Small intestine (tissue), 7 donors: ENCODE results near the gene TMA7. TPM values are rescaled to one million over a fixed set of nuclear protein-coding genes. Genes with fewer than 3 reads are reported as not detected.

ENCODE experiments used
- DNase-seq, 2 donors: peaks; one replicate each; pipeline versions ENCODE4 v3.0.0 to v3.0.0-alpha.2; 2013
- FAIRE-seq: peaks from 2 replicates; lab custom pipeline; 2012; peaks lifted over from hg19 to GRCh38; lab: Jason Lieb, UNC
- H3K27ac ChIP-seq, 3 donors: one replicate each; pipeline ENCODE4 v1.5.1; 2013; ENCODE audit warnings: low read length in 2 of 3, mild to moderate bottlenecking in 2 of 3, control low read depth in 1 of 3, inconsistent platforms in 1 of 3, low read depth in 1 of 3, moderate library complexity in 1 of 3
- H3K27me3 ChIP-seq, 3 donors: one replicate each; pipeline ENCODE4 v1.6.1; 2013; ENCODE audit warnings: low read length in 3 of 3, inconsistent platforms in 1 of 3; ENCODE audit not compliant: control insufficient read depth in 3 of 3, insufficient read depth in 3 of 3
- H3K36me3 ChIP-seq, 3 donors: one replicate each; pipeline ENCODE4 v1.6.1; 2013; ENCODE audit warnings: low read length in 3 of 3, inconsistent platforms in 1 of 3, low read depth in 1 of 3, mild to moderate bottlenecking in 1 of 3, moderate library complexity in 1 of 3; ENCODE audit not compliant: control insufficient read depth in 3 of 3, insufficient read depth in 2 of 3
- H3K4me1 ChIP-seq, 3 donors: one replicate each; pipeline ENCODE4 v1.6.1; 2013; ENCODE audit warnings: low read length in 2 of 3, inconsistent platforms in 1 of 3, low read depth in 1 of 3, mild to moderate bottlenecking in 1 of 3, moderate library complexity in 1 of 3; ENCODE audit not compliant: control insufficient read depth in 3 of 3, insufficient read depth in 2 of 3
- H3K4me3 ChIP-seq, 3 donors: one replicate each; pipeline ENCODE4 v1.5.1; 2013; ENCODE audit warnings: low read length in 3 of 3, control low read depth in 1 of 3, inconsistent platforms in 1 of 3, low read depth in 1 of 3, mild to moderate bottlenecking in 1 of 3, moderate library complexity in 1 of 3
- H3K9me3 ChIP-seq, 2 donors: one replicate each; pipeline ENCODE4 v1.6.1; 2013; ENCODE audit warnings: low read depth in 1 of 2, low read length in 1 of 2; ENCODE audit not compliant: control insufficient read depth in 2 of 2, insufficient read depth in 1 of 2
- WGBS, 3 donors: extraction: QIAGEN DNeasy Blood & Tissue Kit; methylation state at CpG; one replicate each; pipeline ENCODE4 v1.1.7; 2013; 5-methylcytosine and 5-hydroxymethylcytosine counted together
- polyA plus RNA-seq, 4 donors: library from polyadenylated mRNA; stranded (reverse) in 3 of 4; unstranded in 1 of 4; fragments of 200-250 nt in 3 of 4; fragments of 120-200 nt in 1 of 4; gene quantifications; one replicate each; pipeline versions ENCODE4 v1.2.1 to v1.2.3, GENCODE V29; 2013
- donor health status: healthy with polysubstance abuse.
- donor health status: control.
- donor health status: control.
- donor health status: Bipolar disorder and iron deficiency.
- donor health status: healthy.

TMA7 gene
- polyA plus RNA-seq, 4 donors, result 292 to 744 (median 524) TPM

DNA sequence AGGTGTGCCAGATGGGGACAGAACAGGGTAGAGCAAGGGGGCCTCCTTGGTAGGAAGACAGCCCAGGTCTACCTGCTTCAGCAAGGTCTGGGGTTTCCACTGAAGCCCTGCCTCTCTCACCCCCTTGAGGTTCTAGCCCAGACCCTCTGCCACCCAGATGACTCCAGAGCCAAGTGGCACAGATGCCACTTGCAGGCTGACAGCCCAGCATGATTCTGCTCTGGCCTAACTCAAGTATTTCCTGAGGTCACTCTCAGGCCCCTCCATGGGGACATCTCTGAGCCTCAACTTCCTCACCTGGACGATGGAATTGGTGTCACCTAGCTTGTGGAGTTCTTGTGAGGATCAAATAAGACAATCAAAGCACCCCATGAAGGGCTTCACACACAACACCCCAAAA is 34.1 kb upstream of the TMA7 start:
- Histone ChIP-seq H3K27me3 (no peaks in the 10 kb centered on the region), H3K36me3 (peaks cover 0 to 91% (median 12%) of the 10 kb centered on the region in 3 donors), H3K4me3 (no peak overlapping the region), H3K9me3 (no peaks in the 10 kb centered on the region), H3K4me1 (no peaks in the 10 kb centered on the region), H3K27ac (no peak overlapping the region)
- FAIRE-seq (no peak), DNase-seq (no peak)
- 54 to 80% (median 63%) methylated on average over 1 of the region's 1 CpG for WGBS, 3 donors

DNA sequence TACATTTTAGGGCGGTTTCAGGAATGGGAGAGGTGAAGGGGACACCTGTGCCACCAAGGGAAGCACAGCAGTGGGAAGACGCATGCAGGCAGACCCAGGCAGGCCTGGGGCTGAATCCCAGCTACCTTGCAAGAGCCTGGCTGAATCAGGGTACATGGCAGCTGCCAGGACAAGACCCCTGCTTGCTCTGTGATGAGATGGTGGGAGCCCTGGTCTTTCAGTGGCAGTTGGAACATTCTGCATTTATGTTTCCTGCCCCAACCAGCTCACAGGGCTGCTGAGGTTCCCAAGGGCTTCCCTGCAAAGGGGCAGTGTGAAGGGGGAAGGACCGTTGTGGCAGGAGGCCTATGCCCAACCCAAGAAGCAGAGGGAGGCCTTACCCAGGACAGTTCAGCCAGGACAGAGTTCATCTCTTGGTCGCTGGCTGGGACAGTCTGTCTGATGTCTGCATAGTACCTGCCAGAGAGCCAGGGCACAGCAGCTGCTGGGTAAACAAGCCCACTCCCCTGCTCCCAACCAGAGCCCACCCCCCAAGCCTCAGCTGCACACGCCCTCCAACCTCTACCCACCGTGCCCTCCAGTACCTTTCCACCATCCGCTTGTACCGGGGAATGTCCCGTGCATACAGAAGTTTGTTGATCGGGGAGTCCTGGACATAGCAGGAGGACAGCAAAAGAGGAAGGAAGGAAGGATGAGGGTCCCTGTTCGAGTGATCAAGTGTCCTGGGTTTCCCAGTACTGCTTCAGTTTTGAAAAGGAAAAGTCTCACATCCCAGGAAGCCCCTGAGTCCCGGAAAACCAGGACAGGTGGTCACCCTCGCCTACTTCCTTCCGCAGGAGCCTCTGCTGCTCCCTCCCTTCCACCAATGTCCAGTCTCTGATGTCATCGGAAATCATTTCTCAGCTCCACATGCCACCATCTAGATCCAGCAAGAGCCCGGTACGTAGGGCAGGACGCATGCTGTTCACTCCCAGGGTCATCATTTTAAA is 33.3 kb upstream of the TMA7 start:
- Histone ChIP-seq H3K27me3 (no peaks in the 10 kb centered on the region), H3K4me1 (no peaks in the 10 kb centered on the region), H3K27ac (no peak overlapping the region), H3K36me3 (peaks cover 0 to 95% (median 16%) of the 10 kb centered on the region in 3 donors), H3K9me3 (no peaks in the 10 kb centered on the region), H3K4me3 (no peak overlapping the region)
- 84 to 88% (median 86%) methylated on average over 18 of the region's 18 CpGs for WGBS, 3 donors
- FAIRE-seq (no peak), DNase-seq (no peak)

DNA sequence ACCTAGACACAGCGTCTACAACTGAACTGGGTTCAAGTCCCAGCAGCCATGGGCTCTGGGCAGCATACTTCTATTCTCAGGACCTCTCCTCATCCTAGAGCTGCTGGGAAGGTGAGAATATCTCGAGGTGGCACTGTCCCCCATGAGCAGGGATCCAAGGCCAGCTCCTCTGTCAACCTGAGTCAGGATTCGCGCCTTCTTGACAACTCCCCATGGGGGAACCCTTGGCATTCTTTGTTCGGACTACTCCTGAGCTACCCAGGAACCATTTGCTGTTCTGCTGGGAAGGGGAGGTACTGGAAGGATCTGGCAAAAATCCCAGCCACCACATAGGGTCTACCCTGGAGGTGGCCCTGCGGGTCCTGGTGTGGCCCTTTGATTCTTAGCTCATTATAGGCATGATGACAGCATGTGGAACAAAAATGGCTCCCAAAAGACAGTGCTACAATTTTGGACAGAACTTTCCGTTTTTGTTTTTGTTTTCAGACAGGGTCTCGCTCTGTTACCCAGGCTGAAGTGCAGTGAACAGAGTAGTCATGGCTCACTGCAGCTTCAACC is 32.4 kb upstream of the TMA7 start:
- FAIRE-seq, result no peak
- Histone ChIP-seq H3K4me3 (no peak overlapping the region), H3K9me3 (no peaks in the 10 kb centered on the region), H3K27me3 (no peaks in the 10 kb centered on the region), H3K4me1 (no peaks in the 10 kb centered on the region), H3K36me3 (peaks cover 0 to 98% (median 21%) of the 10 kb centered on the region in 3 donors), H3K27ac (no peak overlapping the region)
- 84 to 91% (median 88%) methylated on average over 8 of the region's 8 CpGs for WGBS, 3 donors
- no peak for DNase-seq

- Histone ChIP-seq H3K36me3 (peaks cover 0 to 98% (median 20%) of the 10 kb centered on the region in 3 donors), H3K9me3 (no peaks in the 10 kb centered on the region), H3K4me3 (no peak overlapping the region), H3K4me1 (no peaks in the 10 kb centered on the region), H3K27ac (no peak overlapping the region), H3K27me3 (no peaks in the 10 kb centered on the region)
- DNase-seq, result no peak
- no peak for FAIRE-seq
- 85 to 91% (median 85%) methylated on average over 4 of the region's 4 CpGs for WGBS, 3 donors
These were observed 31.2 kb upstream of the TMA7 start for GRCh38 chr3:48408823-48409281.

DNA sequence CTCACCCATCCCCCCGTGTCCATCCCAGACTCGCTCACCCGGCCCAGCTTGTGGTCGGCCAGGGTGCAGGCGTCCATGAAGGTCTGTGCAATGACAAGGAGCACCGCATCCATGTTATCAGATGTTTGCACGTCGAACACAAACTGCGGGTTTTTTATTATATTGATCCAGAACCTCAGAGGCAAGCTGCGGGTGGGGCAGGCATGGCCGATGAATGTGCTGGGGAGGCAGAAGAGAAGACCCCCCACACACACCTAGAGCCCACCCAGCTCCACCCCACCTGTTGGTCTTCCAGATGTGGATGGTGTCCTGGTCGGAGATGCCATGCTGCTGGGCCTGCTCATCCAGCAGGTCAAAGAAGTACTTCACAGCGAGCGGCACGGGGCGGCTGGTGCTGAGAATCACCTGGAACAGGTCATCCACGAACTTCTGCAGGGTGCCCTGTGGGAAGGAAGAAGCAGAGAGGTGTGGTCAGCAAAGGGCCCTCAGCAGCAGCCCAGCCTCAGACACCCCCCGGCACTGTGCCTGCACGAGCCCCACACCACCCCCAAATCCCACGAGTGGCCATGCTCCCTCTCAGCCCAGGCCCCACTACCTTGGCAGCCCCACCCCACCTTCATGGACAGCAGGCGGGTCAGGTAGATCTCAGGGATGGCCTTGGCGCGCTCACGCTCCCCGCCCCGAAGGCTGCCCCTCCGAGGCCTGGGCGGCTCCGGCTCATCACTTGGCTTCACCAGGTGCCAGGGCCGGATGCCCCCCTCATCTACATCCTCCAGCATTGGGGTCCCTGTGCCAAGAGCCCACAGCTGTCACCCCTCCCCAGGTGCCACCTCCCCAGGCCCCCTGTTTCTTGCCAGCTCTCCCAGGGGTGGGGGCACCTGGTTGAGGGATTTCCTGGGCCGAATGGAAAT is 30.5 kb upstream of the TMA7 start:
- FAIRE-seq (no peak), DNase-seq (no peak)
- no peaks in the 10 kb centered on the region for H3K27me3 ChIP-seq
- no peaks in the 10 kb centered on the region for H3K4me1 ChIP-seq
- no peak overlapping the region for H3K27ac ChIP-seq
- no peak overlapping the region for H3K4me3 ChIP-seq
- peaks cover under 1 to 98% (median 17%) of the 10 kb centered on the region in 3 donors for H3K36me3 ChIP-seq
- WGBS, 3 donors, result 90 to 92% (median 91%) methylated on average over 27 to 31 of the region's 31 CpGs
- no peaks in the 10 kb centered on the region for H3K9me3 ChIP-seq

DNA sequence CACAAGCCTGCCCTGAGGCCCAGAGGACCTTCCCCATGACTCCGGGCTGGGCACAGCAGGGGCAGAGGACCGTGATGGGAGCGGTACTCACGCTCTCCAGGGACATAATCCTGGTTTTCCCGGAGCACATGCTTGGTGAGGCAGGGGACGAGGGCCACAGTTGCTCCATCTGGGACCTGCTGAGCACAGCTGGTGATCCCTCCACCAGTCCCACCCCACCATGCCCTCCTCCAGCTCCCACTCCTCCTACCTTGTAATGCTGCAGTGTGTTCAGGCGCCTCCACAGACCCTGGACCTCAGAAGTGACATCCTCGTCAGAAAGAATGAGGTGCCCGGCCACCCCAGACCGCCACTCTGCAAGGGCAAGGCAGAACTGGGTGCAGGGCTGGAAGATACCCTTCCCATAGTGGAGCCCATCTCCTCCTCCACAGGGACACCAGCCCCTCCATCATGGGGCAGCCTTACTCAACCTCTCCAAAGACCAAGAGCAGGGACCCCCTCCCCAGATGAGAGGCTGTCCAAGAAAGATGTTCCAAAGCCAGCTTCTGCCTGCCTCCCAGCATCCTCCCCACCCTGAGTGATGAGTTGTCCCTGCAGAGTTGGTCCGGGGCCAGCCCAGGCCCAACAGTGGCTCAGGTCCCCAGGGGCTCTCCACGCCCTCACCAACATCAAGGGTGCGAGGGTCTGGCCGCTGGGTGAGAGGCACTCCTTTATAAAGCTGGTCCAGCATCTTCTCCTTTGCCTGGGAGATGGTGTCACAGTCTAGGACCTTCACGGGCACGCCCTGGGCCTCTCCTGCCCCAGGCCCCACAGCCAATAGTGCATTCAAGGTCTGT is 29.6 kb upstream of the TMA7 start:
- Histone ChIP-seq H3K9me3 (no peaks in the 10 kb centered on the region), H3K36me3 (peaks cover 3 to 98% (median 16%) of the 10 kb centered on the region in 3 donors), H3K4me3 (no peak overlapping the region), H3K27ac (no peak overlapping the region), H3K27me3 (no peaks in the 10 kb centered on the region), H3K4me1 (no peaks in the 10 kb centered on the region)
- no peak for DNase-seq
- WGBS, 3 donors, result 92 to 93% (median 93%) methylated on average over 15 to 16 of the region's 16 CpGs
- FAIRE-seq, result no peak

DNA sequence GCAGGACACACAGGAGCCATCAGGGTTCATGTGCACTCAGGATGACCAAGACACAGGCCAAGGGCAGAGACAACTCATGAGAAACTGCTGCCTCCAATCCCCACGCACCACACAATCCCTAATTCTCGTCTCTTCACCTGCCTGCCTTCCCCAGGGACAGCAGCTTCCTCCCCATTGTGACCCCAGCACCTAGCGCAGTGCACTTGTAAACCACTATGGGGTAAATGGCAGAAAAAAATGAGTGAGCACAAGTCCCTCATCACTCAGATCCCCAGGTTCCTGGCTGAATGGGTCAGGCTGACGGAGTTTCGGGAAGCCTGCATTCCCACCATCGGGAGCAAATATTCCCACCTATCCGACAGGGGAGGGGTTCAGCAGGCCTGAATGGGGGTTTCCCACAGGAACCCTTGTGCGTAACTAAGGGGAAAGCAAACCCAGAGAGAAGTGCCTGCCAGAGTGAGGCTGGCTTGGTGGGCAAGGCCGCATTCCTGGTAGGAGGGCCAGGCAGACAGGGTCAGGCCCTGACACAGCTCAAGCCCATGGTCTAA is 28.9 kb upstream of the TMA7 start:
- H3K4me1 ChIP-seq, result no peaks in the 10 kb centered on the region
- DNase-seq (no peak), FAIRE-seq (no peak)
- peaks cover 3 to 98% (median 16%) of the 10 kb centered on the region in 3 donors for H3K36me3 ChIP-seq
- H3K9me3 ChIP-seq, result no peaks in the 10 kb centered on the region
- 91 to 94% (median 92%) methylated on average over 9 of the region's 9 CpGs for WGBS, 3 donors
- no peak overlapping the region for H3K27ac ChIP-seq
- no peak overlapping the region for H3K4me3 ChIP-seq
- H3K27me3 ChIP-seq, result no peaks in the 10 kb centered on the region
